HFFc6 (cell line): ENCODE data around the gene CCR8. TPM values are rescaled to one million over a fixed set of nuclear protein-coding genes. Genes with fewer than 3 reads are reported as not detected.
A peak's percentile ranks its signal among the peaks of the same experiment; 100 is the strongest.

Source experiments
- DNase-seq: peaks from one replicate; pipeline ENCODE4 v3.0.0-alpha.2; 2018
- H3K27ac Mint-ChIP-seq: 2 replicates; pipeline ENCODE4 v1.8.0; 2020; ENCODE audit warnings: mild to moderate bottlenecking, mixed read lengths
- H3K27me3 Mint-ChIP-seq: 2 replicates; pipeline ENCODE4 v1.8.0; 2021; ENCODE audit warnings: mild to moderate bottlenecking, moderate library complexity, mixed read lengths; ENCODE audit not compliant: insufficient read depth
- H3K36me3 Mint-ChIP-seq: 2 replicates; pipeline ENCODE4 v1.8.0; 2021; ENCODE audit warnings: low read depth, mixed read lengths
- H3K4me1 Mint-ChIP-seq: 2 replicates; pipeline ENCODE4 v1.8.0; 2020; ENCODE audit warnings: low read depth, mixed read lengths
- H3K4me3 Mint-ChIP-seq: 2 replicates; pipeline ENCODE4 v1.8.0; 2020; ENCODE audit warnings: mild to moderate bottlenecking, moderate library complexity, mixed read lengths
- H3K9me3 Mint-ChIP-seq: 2 replicates; pipeline ENCODE4 v1.8.0; 2020; ENCODE audit warnings: mild to moderate bottlenecking, mixed read lengths
- total RNA-seq, 6 experiments: library from RNA; stranded (reverse); fragmentation: NEBNext Ultra II Directional; extraction: Animal tissue kit (Norgen Biotek cat#: 25700); gene quantifications; 2 replicates in 1 of 6; 3 replicates in 5 of 6; pipeline ENCODE4 v1.2.3, GENCODE V29; 2021
- TF ChIP-seq, protein P1 (sequence below): fragments of 200-600 bp; sonication (generic); IDR thresholded peaks from 2 replicates; pipeline ENCODE4 v1.5.0; 2021; ENCODE audit warnings: antibody characterized with exemption, mild to moderate bottlenecking

The CCR8 gene
- total RNA-seq, 6 experiments from 2014 or later = not detected

DNA sequence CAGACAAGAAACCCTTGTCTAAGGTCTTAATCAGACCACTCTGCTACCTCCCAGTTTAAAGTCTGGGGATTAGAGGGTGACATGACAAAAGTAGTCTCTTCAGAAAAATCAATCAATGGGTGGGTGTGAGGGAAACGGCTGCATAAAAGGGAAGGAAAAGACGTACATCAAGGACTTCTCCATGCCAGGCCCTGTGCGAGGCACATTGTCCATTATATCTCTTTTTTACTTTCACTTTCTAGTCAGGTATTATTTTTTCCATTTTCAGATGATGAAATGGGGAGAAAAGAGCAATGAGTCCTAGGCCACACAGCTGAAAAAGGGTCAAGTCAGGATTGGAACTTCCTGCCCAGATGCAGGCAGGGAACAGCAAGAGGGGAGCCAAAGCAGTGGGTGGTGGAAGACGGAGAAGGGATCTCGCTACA is 45.0 kb upstream of the CCR8 start:
- Mint-ChIP-seq H3K27me3 (peaks cover 1% of the 10 kb centered on the region; the same call in 1 of the 2 replicates), H3K36me3 (no peaks in the 10 kb centered on the region), H3K4me3 (peak overlapping the region; percentile 59), H3K9me3 (no peaks in the 10 kb centered on the region), H3K27ac (no peak overlapping the region), H3K4me1 (peaks cover 31% of the 10 kb centered on the region)
- DNase-seq = no peak
- TF ChIP-seq, protein P1, sequence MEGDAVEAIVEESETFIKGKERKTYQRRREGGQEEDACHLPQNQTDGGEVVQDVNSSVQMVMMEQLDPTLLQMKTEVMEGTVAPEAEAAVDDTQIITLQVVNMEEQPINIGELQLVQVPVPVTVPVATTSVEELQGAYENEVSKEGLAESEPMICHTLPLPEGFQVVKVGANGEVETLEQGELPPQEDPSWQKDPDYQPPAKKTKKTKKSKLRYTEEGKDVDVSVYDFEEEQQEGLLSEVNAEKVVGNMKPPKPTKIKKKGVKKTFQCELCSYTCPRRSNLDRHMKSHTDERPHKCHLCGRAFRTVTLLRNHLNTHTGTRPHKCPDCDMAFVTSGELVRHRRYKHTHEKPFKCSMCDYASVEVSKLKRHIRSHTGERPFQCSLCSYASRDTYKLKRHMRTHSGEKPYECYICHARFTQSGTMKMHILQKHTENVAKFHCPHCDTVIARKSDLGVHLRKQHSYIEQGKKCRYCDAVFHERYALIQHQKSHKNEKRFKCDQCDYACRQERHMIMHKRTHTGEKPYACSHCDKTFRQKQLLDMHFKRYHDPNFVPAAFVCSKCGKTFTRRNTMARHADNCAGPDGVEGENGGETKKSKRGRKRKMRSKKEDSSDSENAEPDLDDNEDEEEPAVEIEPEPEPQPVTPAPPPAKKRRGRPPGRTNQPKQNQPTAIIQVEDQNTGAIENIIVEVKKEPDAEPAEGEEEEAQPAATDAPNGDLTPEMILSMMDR = no peak

DNA sequence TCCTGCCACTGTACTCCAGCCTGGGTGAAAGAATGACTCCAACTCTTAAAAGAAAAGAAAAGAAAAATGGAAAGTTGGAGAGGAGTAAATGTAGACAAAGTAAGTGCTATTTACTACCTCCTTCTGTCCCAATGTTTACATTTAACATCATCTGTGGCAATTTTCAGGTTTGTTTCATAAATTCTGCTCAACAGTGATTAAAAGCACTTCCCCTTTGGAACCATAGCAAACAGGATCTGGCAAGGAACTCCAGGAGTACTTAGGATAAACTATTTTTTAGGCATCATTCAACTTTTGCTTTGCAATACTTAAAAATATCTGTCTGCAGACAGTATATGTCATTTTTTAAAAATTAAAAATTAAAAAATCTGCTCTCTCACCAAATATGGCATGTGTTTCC is 44.2 kb upstream of the CCR8 start:
- TF ChIP-seq, protein P1 = no peak
- DNase-seq = no peak
- Mint-ChIP-seq H3K4me1 (peaks cover 36% of the 10 kb centered on the region), H3K27ac (no peak overlapping the region), H3K4me3 (no peak overlapping the region), H3K36me3 (no peaks in the 10 kb centered on the region), H3K27me3 (peaks cover 1% of the 10 kb centered on the region; the same call in 1 of the 2 replicates), H3K9me3 (no peaks in the 10 kb centered on the region)

DNA sequence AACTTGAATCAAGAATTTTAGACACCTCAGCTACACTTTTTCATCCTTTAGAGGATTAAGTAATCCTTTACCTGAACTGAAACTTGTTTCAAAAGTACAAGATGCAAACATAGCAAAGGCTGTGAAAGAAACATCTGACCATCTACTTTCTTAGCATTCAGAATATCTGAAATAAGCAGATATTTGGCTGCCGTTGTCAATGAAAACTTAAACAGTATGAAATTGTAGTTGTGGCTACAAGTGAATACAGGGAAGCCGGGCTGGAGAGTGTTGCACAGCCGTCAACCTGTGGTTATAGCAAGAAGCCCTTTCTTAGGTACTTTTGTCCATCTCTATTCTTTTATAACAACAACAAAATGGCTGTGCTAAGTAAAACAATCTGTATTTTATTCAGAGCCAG is 42.7 kb upstream of the CCR8 start:
- TF ChIP-seq, protein P1 = no peak
- no peaks in the 10 kb centered on the region for H3K9me3 Mint-ChIP-seq
- no peaks in the 10 kb centered on the region for H3K36me3 Mint-ChIP-seq
- H3K27ac Mint-ChIP-seq = no peak overlapping the region
- no peak for DNase-seq
- H3K4me3 Mint-ChIP-seq = no peak overlapping the region
- peaks cover 32% of the 10 kb centered on the region for H3K4me1 Mint-ChIP-seq
- peaks cover 1% of the 10 kb centered on the region; the same call in 1 of the 2 replicates for H3K27me3 Mint-ChIP-seq

- Mint-ChIP-seq H3K4me3 (no peak overlapping the region), H3K36me3 (no peaks in the 10 kb centered on the region), H3K9me3 (no peaks in the 10 kb centered on the region), H3K27ac (no peak overlapping the region), H3K4me1 (peaks cover 34% of the 10 kb centered on the region), H3K27me3 (peaks cover 1% of the 10 kb centered on the region; the same call in 1 of the 2 replicates)
- TF ChIP-seq, protein P1 = no peak
- no peak for DNase-seq
Observed at GRCh38 chr3:39287216-39288164, 42.0 kb upstream of the CCR8 start.

DNA sequence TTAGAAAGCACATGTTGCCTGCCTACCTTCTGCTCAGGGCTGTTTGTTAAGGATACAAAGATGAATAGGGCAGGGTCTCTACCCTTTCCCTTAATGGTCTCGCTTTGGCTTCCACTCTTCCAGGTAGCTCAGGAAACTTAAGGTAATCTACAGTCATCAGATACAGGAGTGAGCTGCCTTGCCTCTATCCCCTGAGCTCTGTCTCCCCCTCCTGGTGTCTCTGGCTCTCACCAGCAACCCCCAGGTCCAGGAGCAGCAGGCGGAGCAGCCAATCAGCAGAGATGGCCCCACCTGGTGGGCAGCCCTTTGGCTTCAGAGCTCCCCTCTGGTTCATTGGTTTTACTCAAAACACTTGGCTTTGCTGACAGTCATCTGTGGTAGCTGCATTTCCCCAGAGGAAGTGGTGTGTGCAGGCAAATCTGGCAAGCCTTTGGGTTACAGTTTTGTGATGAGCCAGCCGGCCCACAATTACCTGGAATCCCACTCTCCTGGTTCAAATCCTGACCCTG is 41.2 kb upstream of the CCR8 start:
- no peak overlapping the region for H3K4me3 Mint-ChIP-seq
- H3K4me1 Mint-ChIP-seq = peaks cover 38% of the 10 kb centered on the region
- H3K27me3 Mint-ChIP-seq = peaks cover 1% of the 10 kb centered on the region; the same call in 1 of the 2 replicates
- H3K9me3 Mint-ChIP-seq = no peaks in the 10 kb centered on the region
- TF ChIP-seq, protein P1 = peak; percentile 88
- H3K27ac Mint-ChIP-seq = no peak overlapping the region
- no peaks in the 10 kb centered on the region for H3K36me3 Mint-ChIP-seq
- DNase-seq = peak; percentile 69
